H9 (cell line): ENCODE data around the gene BZW2. TPM values are rescaled to one million over a fixed set of nuclear protein-coding genes. Genes with fewer than 3 reads are reported as not detected.

Source experiments
- DNase-seq: peaks from one replicate; pipeline ENCODE4 v3.0.0-alpha.2; 2017
- H2AFZ ChIP-seq: one replicate; pipeline ENCODE4 v1.6.1; 2013; ENCODE audit warnings: mild to moderate bottlenecking, low read length, control low read depth, moderate library complexity
- H2AK5ac ChIP-seq: 2 replicates; pipeline ENCODE4 v1.6.1; 2013; ENCODE audit warnings: low read length, control low read depth, mixed read lengths; ENCODE audit not compliant: insufficient read length
- H2BK120ac ChIP-seq: one replicate; pipeline ENCODE4 v1.6.1; 2013; ENCODE audit warnings: low read depth, mild to moderate bottlenecking, low read length, control low read depth, inconsistent platforms; ENCODE audit not compliant: poor library complexity, severe bottlenecking
- H2BK12ac ChIP-seq: 2 replicates; pipeline ENCODE4 v1.6.1; 2013; ENCODE audit warnings: low read length, control low read depth, mixed read lengths, low read depth; ENCODE audit not compliant: insufficient read length
- H2BK15ac ChIP-seq: 2 replicates; pipeline ENCODE4 v1.6.1; 2013; ENCODE audit warnings: low read depth, low read length, control low read depth
- H2BK20ac ChIP-seq: one replicate; pipeline ENCODE4 v1.6.1; 2013; ENCODE audit warnings: low read depth, mild to moderate bottlenecking, low read length, control low read depth, inconsistent platforms; ENCODE audit not compliant: poor library complexity, severe bottlenecking
- H2BK5ac ChIP-seq: 2 replicates; pipeline ENCODE4 v1.6.1; 2013; ENCODE audit warnings: low read length, control low read depth, mixed read lengths; ENCODE audit not compliant: insufficient read length
- H3K14ac ChIP-seq: 2 replicates; pipeline ENCODE4 v1.6.1; 2013; ENCODE audit warnings: low read length, control low read depth; ENCODE audit not compliant: insufficient read depth
- H3K18ac ChIP-seq: 2 replicates; pipeline ENCODE4 v1.6.1; 2013; ENCODE audit warnings: low read depth, mild to moderate bottlenecking, mixed read lengths, low read length, control low read depth; ENCODE audit not compliant: insufficient read length
- H3K23ac ChIP-seq: 2 replicates; pipeline ENCODE4 v1.6.1; 2013; ENCODE audit warnings: low read length, control low read depth, mixed read lengths, low read depth; ENCODE audit not compliant: insufficient read length
- H3K23me2 ChIP-seq: 2 replicates; pipeline ENCODE4 v1.6.1; 2013; ENCODE audit warnings: low read depth, mild to moderate bottlenecking, mixed read lengths, low read length, control low read depth; ENCODE audit not compliant: insufficient read length, poor library complexity, severe bottlenecking
- H3K27ac ChIP-seq: 2 replicates; pipeline ENCODE4 v1.5.1; 2013; ENCODE audit warnings: low read length, control low read depth, mixed read lengths, low read depth; ENCODE audit not compliant: insufficient read length
- H3K27me3 ChIP-seq: 2 replicates; pipeline ENCODE4 v1.6.1; 2013; ENCODE audit warnings: low read length, control low read depth, inconsistent platforms; ENCODE audit not compliant: insufficient read depth
- H3K4ac ChIP-seq: 2 replicates; pipeline ENCODE4 v1.6.1; 2013; ENCODE audit warnings: low read depth, mild to moderate bottlenecking, control low read depth, inconsistent platforms, low read length, moderate library complexity
- H3K4me1 ChIP-seq: 2 replicates; pipeline ENCODE4 v1.6.1; 2013; ENCODE audit warnings: low read length, control low read depth, inconsistent platforms; ENCODE audit not compliant: insufficient read depth
- H3K4me2 ChIP-seq: 2 replicates; pipeline ENCODE4 v1.6.1; 2013; ENCODE audit warnings: low read length, control low read depth, mixed read lengths; ENCODE audit not compliant: insufficient read length, insufficient read depth
- H3K56ac ChIP-seq: 2 replicates; pipeline ENCODE4 v1.6.1; 2013; ENCODE audit warnings: low read depth, mild to moderate bottlenecking, mixed read lengths, low read length, control low read depth; ENCODE audit not compliant: insufficient read length
- H3K79me1 ChIP-seq: 2 replicates; pipeline ENCODE4 v1.6.1; 2013; ENCODE audit warnings: low read depth, mild to moderate bottlenecking, moderate library complexity, low read length, control low read depth, inconsistent platforms; ENCODE audit not compliant: insufficient read depth, poor library complexity, severe bottlenecking
- H3K79me2 ChIP-seq: 2 replicates; pipeline ENCODE4 v1.6.1; 2013; ENCODE audit warnings: low read length, control low read depth, inconsistent platforms; ENCODE audit not compliant: insufficient read depth
- H3K9ac ChIP-seq: 2 replicates; pipeline ENCODE4 v1.6.1; 2013; ENCODE audit warnings: low read length, control low read depth, mixed read lengths; ENCODE audit not compliant: insufficient read length; ENCODE audit errors: extremely low read depth
- H3K9me3 ChIP-seq: one replicate; pipeline ENCODE4 v1.6.1; 2013; ENCODE audit warnings: low read depth, low read length, inconsistent platforms; ENCODE audit not compliant: control insufficient read depth
- H3T11ph ChIP-seq: one replicate; pipeline ENCODE4 v1.6.1; 2013; ENCODE audit warnings: mild to moderate bottlenecking, low read length, control low read depth, inconsistent platforms
- H4K20me1 ChIP-seq: one replicate; pipeline ENCODE4 v1.6.1; 2013; ENCODE audit not compliant: control insufficient read depth, insufficient read length, insufficient read depth
- H4K5ac ChIP-seq: 2 replicates; pipeline ENCODE4 v1.6.1; 2013; ENCODE audit warnings: low read depth, mild to moderate bottlenecking, mixed read lengths, low read length, control low read depth; ENCODE audit not compliant: insufficient read length
- H4K8ac ChIP-seq: replicated peaks from 2 replicates; pipeline ENCODE4 v1.6.1; 2013; ENCODE audit warnings: low read length, control low read depth, mixed read lengths, low read depth; ENCODE audit not compliant: insufficient read length
- H4K91ac ChIP-seq: 2 replicates; pipeline ENCODE4 v1.6.1; 2013; ENCODE audit warnings: low read depth, mild to moderate bottlenecking, moderate library complexity, mixed read lengths, low read length, control low read depth; ENCODE audit not compliant: insufficient read length
- H3K27ac Mint-ChIP-seq, 3 experiments: 2 replicates in 2 of 3; 3 replicates in 1 of 3; pipeline ENCODE4 v1.8.0; 2020 to 2021; ENCODE audit warnings: mixed read lengths in 3 of 3, mild to moderate bottlenecking in 1 of 3, moderate library complexity in 1 of 3
- H3K27me3 Mint-ChIP-seq: 2 replicates; pipeline ENCODE4 v1.8.0; 2021; ENCODE audit warnings: low read depth, mild to moderate bottlenecking, moderate library complexity, mixed read lengths
- H3K36me3 Mint-ChIP-seq, 3 experiments: 2 replicates in 2 of 3; 3 replicates in 1 of 3; pipeline ENCODE4 v1.8.0; 2020 to 2021; ENCODE audit warnings: low read depth in 3 of 3, mixed read lengths in 3 of 3; ENCODE audit not compliant: insufficient read depth in 1 of 3
- H3K4me1 Mint-ChIP-seq, 2 experiments: 2 replicates each; pipeline ENCODE4 v1.8.0; 2020; ENCODE audit warnings: mixed read lengths in 2 of 2
- H3K4me3 Mint-ChIP-seq, 2 experiments: 2 replicates in 1 of 2; 3 replicates in 1 of 2; pipeline ENCODE4 v1.8.0; 2020 to 2021; ENCODE audit warnings: mild to moderate bottlenecking in 2 of 2, mixed read lengths in 2 of 2, moderate library complexity in 1 of 2
- H3K9me3 Mint-ChIP-seq, 2 experiments: 2 replicates in 1 of 2; 3 replicates in 1 of 2; pipeline ENCODE4 v1.8.0; 2020; ENCODE audit warnings: mild to moderate bottlenecking in 2 of 2, mixed read lengths in 2 of 2, moderate library complexity in 1 of 2
- WGBS: extraction: QIAGEN DNeasy Blood & Tissue Kit; methylation state at CpG from one replicate; pipeline ENCODE4 v1.1.7; 2013; ENCODE audit warnings: missing lambda C conversion rate, low lambda C conversion rate, mixed read lengths; ENCODE audit not compliant: insufficient read length; ENCODE audit errors: extremely low coverage; 5-methylcytosine and 5-hydroxymethylcytosine counted together
- total RNA-seq: library from RNA; stranded (reverse); gene quantifications from 2 replicates; pipeline ENCODE4 v1.2.1, GENCODE V29; 2021
- TF ChIP-seq, protein P1 (sequence below): fragments of 200-600 bp; sonication (generic); conservative IDR thresholded peaks from 3 replicates; pipeline ENCODE4 v1.8.0; 2021; ENCODE audit warnings: antibody characterized with exemption, mild to moderate bottlenecking

The BZW2 gene
- total RNA-seq, 1 experiment from 2014 or later = 64.6 TPM

GRCh38 chr7:16661924-16662323, 15.9 kb downstream of the BZW2 start:
- peaks cover 7 to 11% (median 9%) of the 10 kb centered on the region in 3 experiments; a peak in 6 of 7 replicates for H3K36me3 Mint-ChIP-seq
- no peak overlapping the region; a peak in 2 of 7 replicates for H3K27ac Mint-ChIP-seq
- no peaks in the 10 kb centered on the region for H3K27me3 Mint-ChIP-seq
- Histone ChIP-seq H3K79me1 (peaks cover 3% of the 10 kb centered on the region), H2AK5ac (no peak overlapping the region), H4K20me1 (no peaks in the 10 kb centered on the region), H2BK12ac (no peak overlapping the region), H2BK15ac (no peak overlapping the region), H3K56ac (no peak overlapping the region), H2AFZ (no peak overlapping the region), H4K5ac (no peak overlapping the region), H3K4ac (no peak overlapping the region), H3K4me1 (peaks cover 2% of the 10 kb centered on the region; the same call in 1 of the 2 replicates), H3K23ac (no peak overlapping the region), H3K23me2 (no peaks in the 10 kb centered on the region), H3K14ac (no peak overlapping the region), H3K79me2 (no peaks in the 10 kb centered on the region; the same call in 1 of the 2 replicates), H3K9me3 (no peaks in the 10 kb centered on the region), H2BK5ac (no peak overlapping the region), H2BK120ac (no peak overlapping the region), H3K27me3 (no peaks in the 10 kb centered on the region), H3K9ac (no peak overlapping the region), H3K18ac (no peak overlapping the region), H3K4me2 (no peak overlapping the region), H3T11ph (no peak overlapping the region), H4K8ac (no peak overlapping the region), H4K91ac (no peak overlapping the region), H2BK20ac (no peak overlapping the region), H3K27ac (no peak overlapping the region)
- no CpG with 5 or more reads among the region's 1 CpG for WGBS
- no peaks in the 10 kb centered on the region for H3K9me3 Mint-ChIP-seq
- peaks cover 31 to 34% of the 10 kb centered on the region in 2 experiments for H3K4me1 Mint-ChIP-seq
- TF ChIP-seq, protein P1, sequence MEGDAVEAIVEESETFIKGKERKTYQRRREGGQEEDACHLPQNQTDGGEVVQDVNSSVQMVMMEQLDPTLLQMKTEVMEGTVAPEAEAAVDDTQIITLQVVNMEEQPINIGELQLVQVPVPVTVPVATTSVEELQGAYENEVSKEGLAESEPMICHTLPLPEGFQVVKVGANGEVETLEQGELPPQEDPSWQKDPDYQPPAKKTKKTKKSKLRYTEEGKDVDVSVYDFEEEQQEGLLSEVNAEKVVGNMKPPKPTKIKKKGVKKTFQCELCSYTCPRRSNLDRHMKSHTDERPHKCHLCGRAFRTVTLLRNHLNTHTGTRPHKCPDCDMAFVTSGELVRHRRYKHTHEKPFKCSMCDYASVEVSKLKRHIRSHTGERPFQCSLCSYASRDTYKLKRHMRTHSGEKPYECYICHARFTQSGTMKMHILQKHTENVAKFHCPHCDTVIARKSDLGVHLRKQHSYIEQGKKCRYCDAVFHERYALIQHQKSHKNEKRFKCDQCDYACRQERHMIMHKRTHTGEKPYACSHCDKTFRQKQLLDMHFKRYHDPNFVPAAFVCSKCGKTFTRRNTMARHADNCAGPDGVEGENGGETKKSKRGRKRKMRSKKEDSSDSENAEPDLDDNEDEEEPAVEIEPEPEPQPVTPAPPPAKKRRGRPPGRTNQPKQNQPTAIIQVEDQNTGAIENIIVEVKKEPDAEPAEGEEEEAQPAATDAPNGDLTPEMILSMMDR = no peak
- DNase-seq = no peak
- no peak overlapping the region for H3K4me3 Mint-ChIP-seq
